Endothelial cell of umbilical vein (primary cell): ENCODE data around the gene CACNA2D3. TPM values are rescaled to one million over a fixed set of nuclear protein-coding genes. Genes with fewer than 3 reads are reported as not detected.

Experiments
- BruUV-seq: library from RNA; stranded (reverse); fragments of 400-500 nt; replicated peaks from 2 replicates; lab custom pipeline; 2021; lab: Mats Ljungman, UMichigan
- CTCF ChIA-PET: fragments of 300-600, 350-600 bp; sonication (Branson Sonifier 250); formaldehyde crosslinking; loops from one replicate; lab custom pipeline; 2021; ENCODE audit warnings: antibody characterized with exemption, inconsistent platforms; lab: Charles Lee
- POLR2A ChIA-PET: fragments of 300-600, 350-600 bp; sonication (Branson Sonifier 250); formaldehyde crosslinking; loops from one replicate; lab custom pipeline; 2021; ENCODE audit warnings: antibody characterized with exemption, inconsistent platforms; lab: Charles Lee
- DNase-seq: peaks from one replicate; pipeline ENCODE4 v3.0.0-alpha.2; 2011; ENCODE audit warnings: low read depth, low spot score
- FAIRE-seq: peaks from 2 replicates; lab custom pipeline; 2011; peaks lifted over from hg19 to GRCh38; lab: Jason Lieb, UNC
- H2AFZ ChIP-seq: 2 replicates; pipeline ENCODE4 v1.6.0; 2012; ENCODE audit warnings: low read depth, low read length, control low read depth, inconsistent platforms
- H3K27ac ChIP-seq: 2 replicates; pipeline ENCODE4 v1.5.1; 2011; ENCODE audit warnings: low read depth, mild to moderate bottlenecking, control low read depth, low read length, moderate library complexity; ENCODE audit not compliant: insufficient read depth
- H3K27me3 ChIP-seq, 2 experiments: 2 replicates each; pipeline versions ENCODE4 v1.6.0 to v1.6.1; 2011; ENCODE audit warnings: low read length in 2 of 2, mixed read lengths in 1 of 2; ENCODE audit not compliant: control insufficient read depth in 2 of 2, insufficient read depth in 2 of 2
- H3K36me3 ChIP-seq, 2 experiments: 2 replicates in 1 of 2; 3 replicates in 1 of 2; pipeline ENCODE4 v1.5.1; 2011; ENCODE audit warnings: low read length in 2 of 2, mild to moderate bottlenecking in 1 of 2, moderate library complexity in 1 of 2; ENCODE audit not compliant: control insufficient read depth in 2 of 2, insufficient read depth in 2 of 2; ENCODE audit errors: extremely low read depth in 1 of 2
- H3K4me1 ChIP-seq: 3 replicates; pipeline ENCODE4 v1.5.1; 2011; ENCODE audit warnings: mild to moderate bottlenecking, low read length; ENCODE audit not compliant: control insufficient read depth, insufficient read depth; ENCODE audit errors: extremely low read depth
- H3K4me2 ChIP-seq: 2 replicates; pipeline ENCODE4 v1.6.1; 2011; ENCODE audit warnings: low read length, control low read depth, mixed read lengths; ENCODE audit not compliant: insufficient read depth
- H3K4me3 ChIP-seq, 3 experiments: fragments of 200-600 bp in 1 of 3; sonication (generic), shearing (Covaris generic) in 1 of 3; replicated peaks in 1 of 3; 2 replicates each; pipeline ENCODE4 v1.5.1; 2011 to 2016; ENCODE audit warnings: control low read depth in 3 of 3, low read length in 3 of 3, mild to moderate bottlenecking in 2 of 3, inconsistent platforms in 1 of 3, low read depth in 1 of 3, moderate library complexity in 1 of 3; ENCODE audit not compliant: insufficient read depth in 1 of 3
- H3K79me2 ChIP-seq: 2 replicates; pipeline ENCODE4 v1.6.0; 2012; ENCODE audit warnings: low read length, inconsistent platforms; ENCODE audit not compliant: control insufficient read depth, insufficient read depth
- H3K9ac ChIP-seq: replicated peaks from 2 replicates; pipeline ENCODE3; 2011; ENCODE audit warnings: low read length, control low read depth; ENCODE audit not compliant: insufficient read depth; ENCODE audit errors: extremely low read depth
- H3K9me1 ChIP-seq: replicated peaks from 3 replicates; pipeline ENCODE4 v1.6.0; 2011; ENCODE audit warnings: mild to moderate bottlenecking, low read length; ENCODE audit not compliant: control insufficient read depth, insufficient read depth; ENCODE audit errors: extremely low read depth
- H3K9me3 ChIP-seq: replicated peaks from 2 replicates; pipeline ENCODE4 v1.5.1; 2012; ENCODE audit warnings: low read length, inconsistent platforms; ENCODE audit not compliant: control insufficient read depth, insufficient read depth
- H4K20me1 ChIP-seq: replicated peaks from 2 replicates; pipeline ENCODE3; 2011; ENCODE audit warnings: mild to moderate bottlenecking, low read length; ENCODE audit not compliant: control insufficient read depth, insufficient read depth; ENCODE audit errors: extremely low read depth
- CTCF ChIP-seq, 2 donors: IDR thresholded peaks; 1 replicate in 1 of 2; 2 replicates in 1 of 2; pipeline ENCODE4 v1.5.1; 2011; ENCODE audit warnings: low read length in 2 of 2, mild to moderate bottlenecking in 2 of 2, moderate library complexity in 2 of 2, control low read depth in 1 of 2, inconsistent platforms in 1 of 2, low read depth in 1 of 2; ENCODE audit not compliant: insufficient read depth in 1 of 2; ENCODE audit errors: extremely low read depth in 1 of 2
- EZH2 ChIP-seq: IDR thresholded peaks from 2 replicates; pipeline ENCODE4 v1.6.1; 2012; ENCODE audit warnings: borderline replicate concordance, low read depth, mild to moderate bottlenecking, moderate library complexity, low read length, inconsistent platforms; ENCODE audit not compliant: severe bottlenecking
- FOS ChIP-seq: IDR thresholded peaks from 2 replicates; pipeline ENCODE4 v1.6.1; 2011; ENCODE audit warnings: mild to moderate bottlenecking, low read length, moderate library complexity, borderline replicate concordance; ENCODE audit not compliant: insufficient read depth
- GATA2 ChIP-seq: IDR thresholded peaks from 2 replicates; pipeline ENCODE4 v1.7.0; 2011; ENCODE audit warnings: low read depth, mild to moderate bottlenecking, moderate library complexity, mixed read lengths, low read length; ENCODE audit not compliant: insufficient read length, insufficient read depth
- JUN ChIP-seq: IDR thresholded peaks from 2 replicates; pipeline ENCODE4 v1.6.1; 2011; ENCODE audit warnings: borderline replicate concordance, low read depth; ENCODE audit not compliant: insufficient read length, insufficient read depth
- MAX ChIP-seq: IDR thresholded peaks from 2 replicates; pipeline ENCODE4 v1.6.1; 2011; ENCODE audit not compliant: insufficient read depth, insufficient read length
- MYC ChIP-seq: IDR thresholded peaks from one replicate; pipeline ENCODE4 v1.6.1; 2011; ENCODE audit warnings: mild to moderate bottlenecking, low read depth, low read length
- POLR2A ChIP-seq: IDR thresholded peaks from 2 replicates; pipeline ENCODE4 v1.6.1; 2012; ENCODE audit warnings: low read depth, mild to moderate bottlenecking, control low read depth, low read length
- POLR2AphosphoS5 ChIP-seq: IDR thresholded peaks from 2 replicates; pipeline ENCODE4 v1.6.1; 2012; ENCODE audit warnings: low read depth, mild to moderate bottlenecking, control low read depth, low read length, moderate library complexity; ENCODE audit not compliant: insufficient read depth
- dilution Hi-C: fragments of 300-500 bp; cut with MboI; formaldehyde crosslinking; loops from one replicate; pipeline ENCODE4 v1.15.0; 2019; ENCODE audit warnings: low sequenced_read_pairs; ENCODE audit not compliant: extremely low pct_ligation_motif_present
- intact Hi-C: fragments of 100-400 bp; cut with micrococcal nuclease; formaldehyde crosslinking; loops from one replicate; pipeline ENCODE4 v1.10.0; 2022
- polyA plus RNA-seq, 4 experiments: library from polyadenylated mRNA; depleted of rRNA in 3 of 4; stranded (reverse) in 3 of 4; unstranded in 1 of 4; fragments of >200 nt; gene quantifications; 2 replicates each; pipeline versions ENCODE4 v1.2.1 to v1.2.3, GENCODE V29; 2011 to 2012; ENCODE audit warnings: missing spikeins in 1 of 4
- total RNA-seq: library from RNA; stranded (reverse); gene quantifications from 2 replicates; pipeline ENCODE4 v1.2.3, GENCODE V29; 2021

Gene CACNA2D3
- total and polyA plus RNA-seq, 2 donors (not counting 3 experiments of a cell fraction or from before 2014, with no cell fraction given), result not detected

- Histone ChIP-seq H3K9me1 (no peaks in the 10 kb centered on the region), H3K9me3 (peaks cover 2% of the 10 kb centered on the region), H3K27me3 (no peaks in the 10 kb centered on the region), H3K36me3 (no peaks in the 10 kb centered on the region), H3K4me3 (no peak overlapping the region), H3K4me1 (no peaks in the 10 kb centered on the region), H3K79me2 (no peaks in the 10 kb centered on the region), H3K9ac (no peak overlapping the region), H4K20me1 (no peaks in the 10 kb centered on the region), H3K27ac (no peak overlapping the region), H2AFZ (no peak overlapping the region), H3K4me2 (no peak overlapping the region)
- no TSS peak for BruUV-seq
- no peak for TF ChIP-seq FOS
- no peak for TF ChIP-seq EZH2
- no peak for TF ChIP-seq JUN
- no peak for TF ChIP-seq MYC
- no peak for TF ChIP-seq GATA2
- TF ChIP-seq MAX, result no peak
- no peak for TF ChIP-seq POLR2A
- no peak for TF ChIP-seq POLR2AphosphoS5
- TF ChIP-seq CTCF (IDR thresholded peaks at IDR 0.05; ENCODE audit: extremely low read depth in 1 of 2, insufficient read depth in 1 of 2, low read depth in 1 of 2, low read length in 2 of 2), result no peak
- ChIA-PET POLR2A (no interaction called here), CTCF (no interaction called here)
- FAIRE-seq (no peak), DNase-seq (no peak)
- dilution Hi-C loops (no loop called here), intact Hi-C loops (no loop called here)
Measured at GRCh38 chr3:54954022-54954421, 831.7 kb downstream of the CACNA2D3 start.
